Kidney epithelial cell (primary cell): ENCODE data around the gene CLIC5. TPM values are rescaled to one million over a fixed set of nuclear protein-coding genes. Genes with fewer than 3 reads are reported as not detected.
A peak's percentile ranks its signal among the peaks of the same experiment; 100 is the strongest.

Experiments
- DNase-seq: peaks from one replicate; pipeline ENCODE4 v3.0.0-alpha.2; 2010; ENCODE audit warnings: low read depth
- H3K27me3 ChIP-seq: 2 replicates; pipeline ENCODE4 v1.6.0; 2011; ENCODE audit warnings: low read length; ENCODE audit not compliant: control insufficient read depth, insufficient read depth
- H3K36me3 ChIP-seq: 2 replicates; pipeline ENCODE4 v1.5.1; 2011; ENCODE audit warnings: low read length; ENCODE audit not compliant: control insufficient read depth, insufficient read depth
- H3K4me3 ChIP-seq: 2 replicates; pipeline ENCODE4 v1.5.1; 2011; ENCODE audit warnings: low read depth, mild to moderate bottlenecking, control low read depth, low read length
- total RNA-seq: library from RNA; depleted of rRNA; stranded (reverse); fragments of >200 nt; gene quantifications from 2 replicates; pipeline ENCODE4 v1.2.3, GENCODE V29; 2015
- TF ChIP-seq, protein P1 (sequence below): IDR thresholded peaks from 2 replicates; pipeline ENCODE4 v1.5.1; 2011; ENCODE audit warnings: mild to moderate bottlenecking, moderate library complexity, low read length, control low read depth, inconsistent platforms; ENCODE audit not compliant: insufficient read depth, poor library complexity, severe bottlenecking

CLIC5 gene
- total RNA-seq, 1 donor from 2014 or later = 3.2 TPM

DNA sequence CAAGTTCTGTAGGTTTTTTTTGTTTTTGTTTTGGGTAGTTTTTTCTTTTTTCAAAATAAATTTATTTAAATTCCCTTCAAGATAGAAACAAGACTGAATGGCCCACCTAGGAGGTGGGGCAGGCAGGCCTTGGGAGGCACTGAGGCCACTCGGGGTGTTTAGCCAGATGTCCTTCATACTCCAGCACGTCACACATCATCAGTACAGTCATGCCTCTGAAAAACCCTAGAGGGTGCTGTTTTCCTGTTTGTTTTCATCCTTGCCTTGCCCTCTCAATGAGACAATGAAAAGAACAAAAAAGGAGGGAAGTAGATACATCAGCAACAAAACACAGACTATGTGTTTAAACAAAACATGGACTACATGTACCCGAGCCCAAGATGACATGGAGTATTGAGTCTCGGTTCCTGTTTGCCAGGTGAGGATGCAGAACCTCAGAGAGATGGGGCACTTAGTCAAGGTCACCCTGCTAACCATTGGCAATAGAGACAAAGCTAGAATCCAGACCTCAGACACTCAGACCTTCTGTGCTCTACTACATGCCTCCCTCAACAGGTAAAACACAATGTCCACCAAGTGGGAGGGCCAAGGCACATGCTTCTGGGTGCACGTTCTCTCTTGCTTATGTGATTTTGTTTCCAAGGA, 26.8 kb upstream of the CLIC5 start:
- H3K27me3 ChIP-seq = no peaks in the 10 kb centered on the region
- no peak overlapping the region for H3K4me3 ChIP-seq
- no peaks in the 10 kb centered on the region for H3K36me3 ChIP-seq
- TF ChIP-seq, protein P1, sequence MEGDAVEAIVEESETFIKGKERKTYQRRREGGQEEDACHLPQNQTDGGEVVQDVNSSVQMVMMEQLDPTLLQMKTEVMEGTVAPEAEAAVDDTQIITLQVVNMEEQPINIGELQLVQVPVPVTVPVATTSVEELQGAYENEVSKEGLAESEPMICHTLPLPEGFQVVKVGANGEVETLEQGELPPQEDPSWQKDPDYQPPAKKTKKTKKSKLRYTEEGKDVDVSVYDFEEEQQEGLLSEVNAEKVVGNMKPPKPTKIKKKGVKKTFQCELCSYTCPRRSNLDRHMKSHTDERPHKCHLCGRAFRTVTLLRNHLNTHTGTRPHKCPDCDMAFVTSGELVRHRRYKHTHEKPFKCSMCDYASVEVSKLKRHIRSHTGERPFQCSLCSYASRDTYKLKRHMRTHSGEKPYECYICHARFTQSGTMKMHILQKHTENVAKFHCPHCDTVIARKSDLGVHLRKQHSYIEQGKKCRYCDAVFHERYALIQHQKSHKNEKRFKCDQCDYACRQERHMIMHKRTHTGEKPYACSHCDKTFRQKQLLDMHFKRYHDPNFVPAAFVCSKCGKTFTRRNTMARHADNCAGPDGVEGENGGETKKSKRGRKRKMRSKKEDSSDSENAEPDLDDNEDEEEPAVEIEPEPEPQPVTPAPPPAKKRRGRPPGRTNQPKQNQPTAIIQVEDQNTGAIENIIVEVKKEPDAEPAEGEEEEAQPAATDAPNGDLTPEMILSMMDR = peak; percentile 49
- DNase-seq = peak; percentile 10

DNA sequence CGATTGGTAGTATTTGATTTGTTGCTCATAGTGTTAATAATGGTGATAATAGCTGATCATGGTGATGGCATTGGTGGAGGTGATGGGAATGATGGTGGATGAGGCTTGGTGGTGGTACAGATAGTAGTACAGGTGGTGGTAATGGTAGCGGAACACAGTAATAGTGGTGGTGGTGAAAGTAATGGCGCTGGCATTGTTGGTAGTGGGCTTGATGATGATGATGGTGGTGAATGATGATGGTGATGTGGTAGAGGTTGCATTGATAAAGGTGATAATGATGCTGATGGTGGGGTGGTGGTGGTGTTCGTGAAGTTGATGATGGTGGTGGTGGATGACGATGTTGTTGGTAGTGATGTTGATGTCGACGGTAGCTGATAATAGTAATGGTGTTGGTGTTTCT, 24.6 kb upstream of the CLIC5 start:
- H3K36me3 ChIP-seq = no peaks in the 10 kb centered on the region
- no peak overlapping the region for H3K4me3 ChIP-seq
- no peaks in the 10 kb centered on the region for H3K27me3 ChIP-seq
- TF ChIP-seq, protein P1 = no peak
- no peak for DNase-seq

DNA sequence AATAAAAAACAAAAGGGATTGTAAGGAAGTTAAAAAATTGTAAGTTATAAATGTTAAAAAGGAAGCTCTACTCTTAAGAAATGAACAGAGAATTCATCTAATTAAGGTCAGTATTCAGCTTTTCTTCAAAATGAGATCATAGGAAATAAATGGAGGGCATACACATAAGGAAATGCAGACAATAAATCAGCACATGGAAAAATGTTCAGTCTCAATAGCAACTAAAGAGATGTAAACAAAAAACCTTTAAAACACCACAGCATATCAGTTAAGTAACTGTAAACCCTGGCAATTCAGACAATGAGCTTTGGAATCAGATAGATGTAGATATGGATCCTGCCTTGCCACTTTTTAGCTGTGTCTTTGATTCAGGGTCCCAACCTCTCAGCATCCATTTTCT, 24.0 kb upstream of the CLIC5 start:
- TF ChIP-seq, protein P1 = no peak
- Histone ChIP-seq H3K36me3 (no peaks in the 10 kb centered on the region), H3K4me3 (no peak overlapping the region), H3K27me3 (no peaks in the 10 kb centered on the region)
- DNase-seq = no peak

DNA sequence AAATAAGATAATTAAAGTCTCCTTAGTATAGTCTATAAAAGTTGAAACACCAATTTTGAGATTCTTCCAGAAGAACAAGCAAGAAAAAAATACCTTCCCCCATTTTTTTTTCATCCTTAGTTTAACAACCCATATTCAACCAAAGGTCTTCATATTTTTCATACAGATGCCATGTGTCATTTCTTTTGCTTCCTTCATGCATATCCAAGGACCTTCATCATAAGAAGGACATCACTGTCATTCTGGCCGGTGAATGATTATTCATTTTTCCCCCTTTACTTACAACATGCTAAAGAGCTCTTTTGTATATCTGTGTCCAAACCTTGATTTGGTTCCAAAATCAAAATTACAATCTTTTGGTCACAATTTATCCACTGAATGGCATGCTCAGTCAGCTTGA, 21.3 kb upstream of the CLIC5 start:
- no peak overlapping the region for H3K4me3 ChIP-seq
- no peak for DNase-seq
- TF ChIP-seq, protein P1 = no peak
- H3K27me3 ChIP-seq = no peaks in the 10 kb centered on the region
- no peaks in the 10 kb centered on the region for H3K36me3 ChIP-seq

DNA sequence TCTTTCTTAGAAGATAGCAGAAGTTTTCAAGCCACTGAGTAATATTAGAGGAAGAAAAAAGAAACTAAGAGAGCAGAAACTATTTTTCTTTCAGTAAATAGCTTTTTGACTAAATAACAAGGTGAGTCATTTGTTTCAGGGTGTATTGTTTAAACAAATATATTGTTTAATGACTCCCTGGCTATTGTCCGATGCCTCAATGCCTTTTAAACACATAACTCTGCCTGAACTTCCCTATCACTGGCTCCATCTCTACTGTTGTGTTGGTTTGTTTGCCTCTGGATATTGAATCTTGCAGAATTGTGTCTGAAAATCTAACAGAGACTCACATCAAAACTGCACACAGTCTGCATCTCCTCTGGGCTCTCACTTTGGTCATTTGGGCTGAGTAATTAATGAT, 19.6 kb upstream of the CLIC5 start:
- Histone ChIP-seq H3K4me3 (no peak overlapping the region), H3K27me3 (no peaks in the 10 kb centered on the region), H3K36me3 (no peaks in the 10 kb centered on the region)
- TF ChIP-seq, protein P1 = no peak
- no peak for DNase-seq
